AG08395 (cell line): ENCODE data around the gene EIF3D.

Source experiments
- DNase-seq: peaks from one replicate; pipeline ENCODE4 v3.0.0; 2012; ENCODE audit warnings: mixed read lengths, low spot score

The EIF3D gene, protein sequence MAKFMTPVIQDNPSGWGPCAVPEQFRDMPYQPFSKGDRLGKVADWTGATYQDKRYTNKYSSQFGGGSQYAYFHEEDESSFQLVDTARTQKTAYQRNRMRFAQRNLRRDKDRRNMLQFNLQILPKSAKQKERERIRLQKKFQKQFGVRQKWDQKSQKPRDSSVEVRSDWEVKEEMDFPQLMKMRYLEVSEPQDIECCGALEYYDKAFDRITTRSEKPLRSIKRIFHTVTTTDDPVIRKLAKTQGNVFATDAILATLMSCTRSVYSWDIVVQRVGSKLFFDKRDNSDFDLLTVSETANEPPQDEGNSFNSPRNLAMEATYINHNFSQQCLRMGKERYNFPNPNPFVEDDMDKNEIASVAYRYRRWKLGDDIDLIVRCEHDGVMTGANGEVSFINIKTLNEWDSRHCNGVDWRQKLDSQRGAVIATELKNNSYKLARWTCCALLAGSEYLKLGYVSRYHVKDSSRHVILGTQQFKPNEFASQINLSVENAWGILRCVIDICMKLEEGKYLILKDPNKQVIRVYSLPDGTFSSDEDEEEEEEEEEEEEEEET

DNA sequence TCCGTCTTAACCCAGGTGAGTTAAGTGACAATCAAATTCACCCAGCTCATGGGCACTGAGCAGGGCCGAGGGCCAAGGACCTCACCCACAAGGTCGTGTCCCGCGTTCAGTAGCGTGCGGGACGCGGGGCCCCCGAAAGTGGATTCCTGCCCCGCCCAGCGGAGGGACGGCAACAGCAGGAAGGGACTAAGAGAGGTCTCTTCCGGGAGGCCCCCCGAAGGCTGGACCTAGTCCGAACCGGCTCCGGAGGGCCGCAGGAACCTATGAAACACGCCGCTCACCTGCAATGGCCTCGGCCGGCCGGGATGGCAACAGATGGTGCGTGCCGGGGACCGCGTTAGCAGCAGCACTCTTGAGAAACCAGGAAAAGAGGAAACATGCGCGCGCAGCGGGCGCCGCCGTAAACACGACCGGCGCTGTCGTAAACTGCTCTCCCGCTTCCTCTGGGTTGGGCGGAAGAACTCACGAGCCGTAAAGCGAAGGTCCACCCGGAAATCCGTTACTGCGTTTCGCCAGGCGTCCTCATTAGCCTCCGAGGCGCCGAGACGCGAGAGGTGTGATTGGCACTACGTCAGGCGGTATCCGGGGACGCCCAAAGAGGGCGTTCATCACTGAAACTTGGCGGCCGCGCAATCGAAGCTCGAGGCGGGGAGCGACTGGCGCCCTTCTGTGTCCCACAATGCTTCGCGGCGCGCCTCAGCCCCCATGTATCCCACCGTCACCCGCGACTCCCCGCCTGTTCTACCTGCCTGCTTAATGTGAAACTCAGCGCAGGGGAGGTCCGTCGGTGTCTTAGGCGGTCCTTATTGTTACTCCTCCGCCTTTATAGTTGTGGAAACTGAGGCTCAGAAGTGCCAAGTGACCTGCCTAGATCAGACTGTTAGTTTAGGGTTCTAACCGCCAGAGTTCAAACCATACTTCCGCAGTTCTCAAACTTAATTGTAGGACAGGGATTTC is at the start of gene EIF3D:
TSS of gene EIF3D (minus strand) at position 372 of the 957 bp plus-strand sequence. CDS start 3,045 bp downstream, outside the sequence.
- peak; percentile 96 for DNase-seq

- no peak for DNase-seq
Observed at GRCh38 chr22:36578619-36579018, 49.7 kb upstream of the EIF3D start.

GRCh38 chr22:36577019-36577418 is 48.1 kb upstream of the EIF3D start:
- DNase-seq = peak; percentile 94

DNA sequence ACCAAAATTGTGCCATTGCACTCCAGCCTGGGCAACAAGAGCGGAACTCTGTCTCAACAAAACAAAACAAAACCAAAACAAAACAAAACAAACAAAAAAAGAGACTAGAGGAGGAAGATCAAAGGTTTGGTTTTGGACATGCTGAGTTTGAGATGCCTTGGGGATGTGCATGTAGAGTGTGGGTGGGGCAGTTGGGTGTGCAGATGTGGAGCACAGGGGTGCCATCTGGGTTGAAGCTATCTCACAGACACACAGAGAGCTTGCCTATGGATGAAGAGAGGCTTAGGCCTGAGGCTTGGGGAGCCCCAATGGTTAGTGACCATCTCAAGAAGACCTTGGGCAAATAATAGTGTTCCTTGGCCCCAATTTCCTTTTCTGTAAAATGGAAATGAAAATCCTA is 45.8 kb upstream of the EIF3D start:
- no peak for DNase-seq

DNA sequence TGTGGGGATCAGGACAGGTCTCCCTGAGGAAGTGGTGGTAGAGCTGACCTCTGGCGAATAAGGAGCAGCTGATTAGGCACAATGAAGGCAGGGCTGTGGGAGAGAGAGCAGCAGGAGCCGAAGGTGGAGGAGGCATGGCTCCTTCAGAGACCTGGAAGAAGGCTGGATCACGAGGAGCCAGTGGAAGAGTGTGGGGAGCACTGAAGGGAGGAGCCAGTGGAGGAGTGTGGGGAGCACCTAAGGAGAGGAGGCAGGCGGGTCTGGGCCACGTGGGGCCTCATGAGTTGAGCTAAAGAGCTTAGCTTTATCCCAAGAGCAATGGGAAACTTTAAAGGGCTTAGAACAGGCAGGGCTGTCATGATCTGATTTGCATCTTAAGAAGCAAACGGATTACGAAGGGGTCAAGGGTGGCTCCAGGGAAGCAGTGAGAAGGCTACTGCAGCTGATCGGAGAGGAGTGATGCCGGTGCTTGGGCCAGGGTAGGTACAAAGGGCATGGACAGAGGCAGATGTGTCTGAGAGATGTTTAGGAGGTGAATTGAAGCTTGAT is 44.9 kb upstream of the EIF3D start:
- no peak for DNase-seq

DNA sequence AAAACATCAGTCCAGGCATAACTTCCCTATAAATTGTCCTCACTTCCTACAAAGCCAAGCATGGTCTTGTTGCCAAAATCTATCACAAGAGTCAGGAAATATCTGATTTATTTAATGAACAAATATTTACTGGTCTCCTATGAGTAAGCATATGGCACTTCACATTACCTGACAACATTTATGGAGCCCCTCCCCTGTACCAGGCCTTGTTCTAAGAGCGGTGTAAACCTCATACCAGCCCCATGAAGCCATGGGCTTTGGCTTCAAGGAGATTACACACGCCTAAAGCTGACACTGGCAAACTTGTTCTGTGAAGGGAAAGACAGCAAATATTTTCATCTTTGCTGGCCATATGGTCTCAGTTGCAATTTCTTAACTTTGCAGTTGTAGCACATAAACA is 43.0 kb upstream of the EIF3D start:
- DNase-seq = no peak

DNA sequence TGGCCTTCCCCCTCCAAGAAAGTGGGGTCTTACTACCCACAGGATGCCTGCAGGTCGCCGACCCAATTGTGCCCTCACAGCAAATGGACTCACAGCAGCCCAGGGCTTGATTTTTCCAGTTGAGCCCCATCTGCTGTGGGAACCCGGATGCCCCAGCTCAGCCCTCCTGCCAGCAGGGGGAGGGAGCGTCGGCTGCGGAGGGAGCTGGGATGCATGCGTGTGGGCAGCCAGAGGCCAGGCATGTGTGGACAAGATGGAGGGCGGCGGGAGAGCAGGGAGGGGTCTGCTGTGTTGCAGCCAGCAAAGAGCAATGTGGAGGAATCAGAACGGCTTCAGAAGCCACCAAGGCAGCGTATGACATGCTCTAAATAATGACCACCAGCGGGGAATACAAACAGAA is 41.0 kb upstream of the EIF3D start:
- DNase-seq = peak; percentile 73

DNA sequence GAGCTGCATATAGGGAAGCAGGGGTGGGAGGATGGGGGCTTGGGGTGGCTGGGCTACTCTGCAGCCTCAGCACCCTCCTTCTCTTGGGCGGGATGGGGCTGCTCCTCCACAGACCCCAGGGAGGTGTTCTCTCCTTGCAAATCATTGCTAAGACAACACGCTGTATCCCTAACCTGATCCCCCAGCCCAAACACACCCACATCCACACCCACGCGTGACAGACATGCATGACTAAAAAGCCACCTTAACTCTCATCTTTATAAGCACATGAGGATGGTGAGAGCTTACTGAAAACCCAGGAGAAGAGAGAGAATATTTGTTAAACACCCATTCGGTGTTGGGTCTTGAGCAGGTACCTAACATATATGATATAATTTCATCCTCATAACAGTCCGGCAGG is 39.9 kb upstream of the EIF3D start:
- DNase-seq = no peak

- no peak for DNase-seq
Observed at GRCh38 chr22:36566720-36567119, 37.8 kb upstream of the EIF3D start.

DNA sequence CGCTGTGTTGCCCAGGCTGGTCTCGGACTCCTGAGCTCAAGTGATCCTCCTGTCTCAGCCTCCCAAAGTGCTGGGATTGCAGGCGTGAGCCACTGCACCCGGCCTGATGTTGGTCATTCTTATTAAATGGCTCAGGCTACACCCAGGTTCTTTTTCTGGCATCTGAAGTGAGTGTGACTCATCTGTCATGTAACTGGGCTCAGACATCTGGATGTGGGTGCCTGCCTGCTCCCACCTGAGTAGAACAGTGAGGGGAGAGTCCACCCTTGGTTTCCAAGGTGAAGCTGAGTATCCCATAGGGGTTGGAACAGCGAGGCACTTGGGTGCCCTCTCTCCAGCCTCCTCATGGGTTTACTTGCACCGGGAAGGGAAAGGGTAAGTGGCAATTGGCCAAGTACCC is 36.7 kb upstream of the EIF3D start:
- no peak for DNase-seq

- DNase-seq = no peak
Observed at GRCh38 chr22:36565159-36565507, 36.2 kb upstream of the EIF3D start.

- no peak for DNase-seq
Observed at GRCh38 chr22:36564422-36565158, 35.6 kb upstream of the EIF3D start.

GRCh38 chr22:36563898-36564297 is 34.9 kb upstream of the EIF3D start:
- DNase-seq = no peak

DNA sequence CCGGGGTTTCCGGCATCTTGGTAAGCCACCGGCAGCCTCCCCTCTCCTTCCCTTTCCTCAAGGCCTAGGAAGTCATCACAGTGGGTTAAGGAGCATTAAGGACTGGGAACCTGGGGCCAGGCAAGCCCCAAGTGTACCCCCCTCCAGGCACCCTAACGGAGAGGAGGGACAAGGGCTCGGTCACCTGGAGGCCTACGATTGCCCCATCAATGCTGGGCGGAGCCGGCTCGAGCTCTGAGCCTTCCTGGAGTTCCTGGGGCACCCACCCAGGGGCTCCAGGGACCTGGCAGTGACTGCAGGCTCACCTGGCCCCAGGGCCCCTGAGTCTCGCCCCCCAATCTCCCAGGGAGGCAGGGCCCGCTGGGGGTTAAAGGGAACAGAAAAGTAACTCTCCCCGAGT is 34.5 kb upstream of the EIF3D start:
- DNase-seq = no peak

GRCh38 chr22:36563001-36563400 is 34.0 kb upstream of the EIF3D start:
- DNase-seq = no peak

GRCh38 chr22:36562261-36562835 is 33.4 kb upstream of the EIF3D start:
- DNase-seq = peak; percentile 78

GRCh38 chr22:36561291-36561811 is 32.4 kb upstream of the EIF3D start:
- no peak for DNase-seq

- DNase-seq = no peak
Observed at GRCh38 chr22:36560001-36560400, 31.0 kb upstream of the EIF3D start.

DNA sequence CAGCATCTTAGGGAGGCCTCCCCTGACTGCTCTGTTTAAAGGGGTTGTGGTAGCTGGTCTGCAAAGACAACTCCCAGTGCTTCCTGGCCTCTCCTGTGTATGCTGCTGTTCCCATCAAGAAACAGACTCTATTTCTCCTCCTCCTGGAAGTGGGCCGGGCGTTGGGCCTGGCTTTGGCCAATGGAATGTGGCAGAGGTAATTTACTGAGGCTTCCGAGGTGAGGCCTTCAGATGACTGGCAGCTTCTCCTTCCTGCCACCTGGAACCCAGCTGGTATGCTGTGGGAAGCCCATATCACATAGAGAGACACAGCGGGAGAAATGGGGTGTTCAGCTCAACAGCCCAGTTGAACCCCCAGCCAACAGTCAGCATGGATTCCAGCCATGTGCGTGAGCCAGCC is 25.1 kb upstream of the EIF3D start:
- DNase-seq = no peak

GRCh38 chr22:36552289-36552688 is 23.3 kb upstream of the EIF3D start:
- no peak for DNase-seq
